GM12878 (cell line): ENCODE measurements around the gene OTUD3. TPM values are rescaled to one million over a fixed set of nuclear protein-coding genes. Genes with fewer than 3 reads are reported as not detected.

Experiments
- ATAC-seq: fragments of 200-7000 bp; cut with Tn5 transposase; 3 replicates; pipeline ENCODE4 v1.9.1; 2020; ENCODE audit warnings: mild to moderate bottlenecking, moderate library complexity
- BruUV-seq: library from RNA; stranded (reverse); fragments of 400-500 nt; replicated peaks from 2 replicates; lab custom pipeline; 2021; lab: Mats Ljungman, UMichigan
- CTCF ChIA-PET: fragments of 300-600 bp; sonication (Branson Sonifier 250); formaldehyde crosslinking; extraction: SDS; loops from one replicate; lab custom pipeline; 2021; ENCODE audit warnings: inconsistent platforms; lab: Yijun Ruan, JAX
- POLR2A ChIA-PET: fragments of 350-600 bp; formaldehyde crosslinking; extraction: SDS; loops from one replicate; lab custom pipeline; 2021; ENCODE audit warnings: inconsistent platforms; lab: Charles Lee
- RAD21 ChIA-PET: fragments of 300-600 bp; sonication (Branson Sonifier 250); formaldehyde crosslinking; loops from one replicate; lab custom pipeline; 2023; ENCODE audit warnings: antibody characterized with exemption; ENCODE audit not compliant: unreplicated experiment; lab: Charles Lee
- SMC1A ChIA-PET: fragments of 300-600 bp; sonication (Branson Sonifier 250); formaldehyde crosslinking; loops from one replicate; lab custom pipeline; 2023; ENCODE audit not compliant: unreplicated experiment, uncharacterized antibody; lab: Charles Lee
- DNase-seq: peaks from one replicate; pipeline ENCODE4 v3.0.0-alpha.2; 2011; ENCODE audit warnings: low read depth, low spot score
- FAIRE-seq: peaks from 3 replicates; lab custom pipeline; 2011; peaks lifted over from hg19 to GRCh38; lab: Jason Lieb, UNC
- H2AFZ ChIP-seq: 2 replicates; pipeline ENCODE4 v1.6.0; 2011; ENCODE audit warnings: low read depth, low read length, control low read depth; ENCODE audit not compliant: control insufficient read depth
- H3K27ac ChIP-seq: 2 replicates; pipeline ENCODE4 v1.5.1; 2011; ENCODE audit warnings: control low read depth; ENCODE audit not compliant: control insufficient read depth, insufficient read depth
- H3K27me3 ChIP-seq, 2 experiments: replicated peaks in 1 of 2; 2 replicates each; pipeline versions ENCODE4 v1.6.0 to v1.6.1; 2011; ENCODE audit warnings: low read length in 1 of 2; ENCODE audit not compliant: control insufficient read depth in 2 of 2, insufficient read depth in 2 of 2
- H3K36me3 ChIP-seq, 2 experiments: 2 replicates each; pipeline ENCODE4 v1.5.1; 2011; ENCODE audit warnings: low read length in 1 of 2; ENCODE audit not compliant: control insufficient read depth in 2 of 2, insufficient read depth in 2 of 2
- H3K4me1 ChIP-seq: 2 replicates; pipeline ENCODE4 v1.6.1; 2011; ENCODE audit warnings: mild to moderate bottlenecking, low read length, moderate library complexity, mixed read lengths; ENCODE audit not compliant: control insufficient read depth, insufficient read depth
- H3K4me2 ChIP-seq: 2 replicates; pipeline ENCODE4 v1.6.0; 2011; ENCODE audit warnings: control low read depth; ENCODE audit not compliant: control insufficient read depth, insufficient read depth
- H3K4me3 ChIP-seq: fragments of 200-600 bp; sonication (generic); 2 replicates; pipeline ENCODE4 v1.5.1; 2016
- H3K79me2 ChIP-seq: 2 replicates; pipeline ENCODE4 v1.6.0; 2011; ENCODE audit warnings: low read length; ENCODE audit not compliant: control insufficient read depth, insufficient read depth
- H3K9ac ChIP-seq: 2 replicates; pipeline ENCODE4 v1.8.0; 2011; ENCODE audit warnings: low read length, control low read depth, mixed read lengths; ENCODE audit not compliant: control insufficient read depth, insufficient read depth
- H3K9me3 ChIP-seq: replicated peaks from 3 replicates; pipeline ENCODE4 v1.5.1; 2011; ENCODE audit warnings: mild to moderate bottlenecking, low read length; ENCODE audit not compliant: control insufficient read depth, insufficient read depth
- H4K20me1 ChIP-seq: 2 replicates; pipeline ENCODE4 v1.6.0; 2011; ENCODE audit not compliant: control insufficient read depth, insufficient read depth
- CEBPB ChIP-seq, 2 experiments: fragments of 150-350 bp in 1 of 2; IDR thresholded peaks; 2 replicates each; pipeline ENCODE4 v1.6.1; 2012 to 2014; ENCODE audit warnings: low read depth in 2 of 2, low read length in 2 of 2, borderline replicate concordance in 1 of 2, inconsistent platforms in 1 of 2
- CHD2 ChIP-seq: IDR thresholded peaks from 2 replicates; pipeline ENCODE4 v1.6.1; 2011; ENCODE audit warnings: low read depth, low read length, improper control_type of control experiment, borderline replicate concordance
- EED ChIP-seq: sonication (generic); IDR thresholded peaks from 2 replicates; pipeline ENCODE4 v1.6.1; 2016; ENCODE audit warnings: antibody characterized with exemption, low read depth
- FOXM1 ChIP-seq: IDR thresholded peaks from 2 replicates; pipeline ENCODE4 v1.6.1; 2012; ENCODE audit warnings: low read depth, mild to moderate bottlenecking, inconsistent platforms, low read length, moderate library complexity
- MTA2 ChIP-seq: fragments of 450-650 bp; IDR thresholded peaks from 2 replicates; pipeline ENCODE4 v1.6.1; 2016; ENCODE audit warnings: low read depth, mild to moderate bottlenecking, moderate library complexity
- NFXL1 ChIP-seq: fragments of 450-650 bp; IDR thresholded peaks from 2 replicates; pipeline ENCODE4 v1.6.1; 2017; ENCODE audit warnings: antibody characterized with exemption, mild to moderate bottlenecking, borderline replicate concordance
- PAX5 ChIP-seq: IDR thresholded peaks from 2 replicates; pipeline ENCODE4 v1.6.1; 2011; ENCODE audit warnings: low read depth, low read length, borderline replicate concordance
- SUZ12 ChIP-seq: fragments of 200-600 bp; sonication (generic); IDR thresholded peaks from one replicate; pipeline ENCODE4 v1.6.1; 2018; ENCODE audit warnings: antibody characterized with exemption, mild to moderate bottlenecking; ENCODE audit not compliant: unreplicated experiment
- TBL1XR1 ChIP-seq: IDR thresholded peaks from 2 replicates; pipeline ENCODE4 v1.6.1; 2012; ENCODE audit warnings: low read depth, low read length, improper control_type of control experiment
- WGBS: methylation state at CpG from one replicate; pipeline ENCODE4 v1.1.6; 2016; ENCODE audit warnings: low lambda C conversion rate; ENCODE audit not compliant: insufficient replicate concordance, insufficient coverage; ENCODE audit errors: missing lambda C conversion rate; 5-methylcytosine and 5-hydroxymethylcytosine counted together
- in situ Hi-C: fragments of 300-500 bp; cut with MboI; formaldehyde crosslinking; loops from 9 replicates; pipeline ENCODE4 v1.14.3; 2018; ENCODE audit warnings: mixed read lengths
- intact Hi-C: fragments of 100-400 bp; cut with micrococcal nuclease; formaldehyde crosslinking; loops from one replicate; pipeline ENCODE4 v1.14.2; 2022; ENCODE audit not compliant: unreplicated experiment
- polyA plus RNA-seq, 11 experiments: library from polyadenylated mRNA; depleted of rRNA in 4 of 11; unstranded in 6 of 11; stranded (reverse) in 5 of 11; fragments of >200 nt; fragmentation: Nextera tagmentation in 4 of 11; fragmentation: Illumina TruSeq in 1 of 11; extraction: Ambion mirVana in 4 of 11; extraction: Trizol in 1 of 11; gene quantifications; 1 replicate in 1 of 11; 2 replicates in 10 of 11; pipeline versions ENCODE4 v1.2.1 to v1.2.3, GENCODE V29; 2011 to 2016; ENCODE audit warnings: inconsistent platforms in 2 of 11, missing spikeins in 2 of 11, low read depth in 1 of 11
- total RNA-seq, 4 experiments: library from RNA; depleted of rRNA in 3 of 4; stranded (reverse); fragments of >200 nt in 3 of 4; fragmentation: Illumina TruSeq in 1 of 4; extraction: Trizol in 1 of 4; gene quantifications; 2 replicates each; pipeline versions ENCODE4 v1.2.1 to v1.2.3, GENCODE V29; 2013 to 2021
- TF ChIP-seq, protein P1 (sequence below), 3 experiments: IDR thresholded peaks in 2 of 3; conservative IDR thresholded peaks in 1 of 3; 2 replicates each; pipeline ENCODE4 v1.5.1; 2011; ENCODE audit warnings: low read depth in 3 of 3, low read length in 3 of 3, mild to moderate bottlenecking in 3 of 3, control low read depth in 2 of 3, moderate library complexity in 2 of 3, inconsistent platforms in 1 of 3, mixed read lengths in 1 of 3; ENCODE audit not compliant: control insufficient read depth in 2 of 3, insufficient read depth in 1 of 3; ENCODE audit errors: extremely low read depth in 1 of 3
- TF ChIP-seq, protein P2 (sequence below): fragments of 150-350 bp; IDR thresholded peaks from 2 replicates; pipeline ENCODE4 v1.6.1; 2014; ENCODE audit warnings: mild to moderate bottlenecking, low read depth, low read length
- TF ChIP-seq, protein P3 (sequence below): fragments of 450-650 bp; IDR thresholded peaks from 2 replicates; pipeline ENCODE4 v1.6.1; 2016; ENCODE audit warnings: mild to moderate bottlenecking
- TF ChIP-seq, protein P4 (sequence below): IDR thresholded peaks from 2 replicates; pipeline ENCODE4 v1.6.1; 2011; ENCODE audit warnings: mild to moderate bottlenecking, low read depth, low read length, moderate library complexity; ENCODE audit not compliant: insufficient replicate concordance
- TF ChIP-seq, protein P5 (sequence below): IDR thresholded peaks from 2 replicates; pipeline ENCODE4 v1.6.1; 2012; ENCODE audit warnings: low read depth, low read length, improper control_type of control experiment

The OTUD3 gene
- total and polyA plus RNA-seq, 10 of the 15 experiments (the other 5 are each of a cell fraction or from before 2014, with no cell fraction given), result 0.77 to 8.9 (median 4.8) TPM

DNA sequence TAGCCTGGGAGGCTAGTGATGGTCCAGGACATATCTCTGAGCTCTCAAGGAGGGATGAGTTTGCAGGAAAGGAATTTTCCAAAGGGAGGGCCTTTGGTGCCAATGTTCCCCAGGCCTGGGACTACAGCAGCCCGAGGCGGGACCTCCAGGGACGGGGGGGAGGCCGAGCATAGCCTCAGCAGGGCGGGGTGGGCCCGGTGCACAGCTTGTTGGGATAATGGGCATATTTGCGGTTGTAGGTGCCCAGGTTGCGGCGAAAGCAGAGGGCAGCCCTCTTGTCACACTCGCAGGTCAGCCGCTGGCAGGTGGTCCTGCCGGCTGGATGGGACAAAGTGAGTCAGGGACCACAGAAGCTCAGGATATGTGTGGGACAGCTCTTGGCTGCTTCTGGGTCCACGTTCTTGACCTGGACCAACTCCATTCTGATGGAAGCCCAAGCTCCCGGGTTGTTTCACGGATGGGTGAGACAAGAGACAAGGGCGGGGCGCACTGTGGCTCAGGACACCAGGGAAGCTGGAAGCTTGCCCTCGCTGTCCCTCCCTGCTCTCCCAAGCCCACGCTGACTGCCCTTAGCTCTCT lies 38.0 kb downstream of the OTUD3 start (continued):
- TF ChIP-seq, protein P1, sequence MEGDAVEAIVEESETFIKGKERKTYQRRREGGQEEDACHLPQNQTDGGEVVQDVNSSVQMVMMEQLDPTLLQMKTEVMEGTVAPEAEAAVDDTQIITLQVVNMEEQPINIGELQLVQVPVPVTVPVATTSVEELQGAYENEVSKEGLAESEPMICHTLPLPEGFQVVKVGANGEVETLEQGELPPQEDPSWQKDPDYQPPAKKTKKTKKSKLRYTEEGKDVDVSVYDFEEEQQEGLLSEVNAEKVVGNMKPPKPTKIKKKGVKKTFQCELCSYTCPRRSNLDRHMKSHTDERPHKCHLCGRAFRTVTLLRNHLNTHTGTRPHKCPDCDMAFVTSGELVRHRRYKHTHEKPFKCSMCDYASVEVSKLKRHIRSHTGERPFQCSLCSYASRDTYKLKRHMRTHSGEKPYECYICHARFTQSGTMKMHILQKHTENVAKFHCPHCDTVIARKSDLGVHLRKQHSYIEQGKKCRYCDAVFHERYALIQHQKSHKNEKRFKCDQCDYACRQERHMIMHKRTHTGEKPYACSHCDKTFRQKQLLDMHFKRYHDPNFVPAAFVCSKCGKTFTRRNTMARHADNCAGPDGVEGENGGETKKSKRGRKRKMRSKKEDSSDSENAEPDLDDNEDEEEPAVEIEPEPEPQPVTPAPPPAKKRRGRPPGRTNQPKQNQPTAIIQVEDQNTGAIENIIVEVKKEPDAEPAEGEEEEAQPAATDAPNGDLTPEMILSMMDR (IDR thresholded peaks at IDR 0.05 in 2 of 3, conservative IDR thresholded peaks at IDR 0.05 in 1 of 3; ENCODE audit: control insufficient read depth in 2 of 3, extremely low read depth in 1 of 3, insufficient read depth in 1 of 3, low read depth in 3 of 3, low read length in 3 of 3), result no peak
- TF ChIP-seq CEBPB (IDR thresholded peaks at IDR 0.05; ENCODE audit: borderline replicate concordance in 1 of 2, low read depth in 2 of 2, low read length in 2 of 2) (no peak), TBL1XR1 (no peak), PAX5 (no peak)

DNA sequence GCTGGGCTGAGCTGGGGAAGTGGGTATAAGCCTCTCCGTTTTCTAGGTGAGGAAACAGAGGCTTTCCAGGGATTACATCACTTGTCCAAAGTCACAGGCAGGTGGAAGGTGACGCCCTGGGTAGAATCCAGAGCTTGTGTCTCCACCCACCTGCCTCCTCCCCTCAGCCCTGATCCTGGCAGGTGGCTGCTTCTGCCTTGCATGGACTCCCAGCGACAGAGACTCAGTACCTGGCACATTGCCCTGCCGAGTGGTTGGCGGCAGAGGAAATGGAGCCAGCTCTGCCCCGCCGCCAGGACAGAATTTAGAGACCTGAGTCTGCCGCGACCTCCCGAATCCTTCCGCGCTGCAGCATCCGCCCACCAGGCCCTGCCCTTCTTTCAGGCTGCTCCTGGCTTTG lies 39.1 kb downstream of the OTUD3 start:
- BruUV-seq, result no TSS peak
- TF ChIP-seq NFXL1, result no peak
- no peak for TF ChIP-seq CHD2
- TF ChIP-seq FOXM1, result no peak
- TF ChIP-seq, protein P2, sequence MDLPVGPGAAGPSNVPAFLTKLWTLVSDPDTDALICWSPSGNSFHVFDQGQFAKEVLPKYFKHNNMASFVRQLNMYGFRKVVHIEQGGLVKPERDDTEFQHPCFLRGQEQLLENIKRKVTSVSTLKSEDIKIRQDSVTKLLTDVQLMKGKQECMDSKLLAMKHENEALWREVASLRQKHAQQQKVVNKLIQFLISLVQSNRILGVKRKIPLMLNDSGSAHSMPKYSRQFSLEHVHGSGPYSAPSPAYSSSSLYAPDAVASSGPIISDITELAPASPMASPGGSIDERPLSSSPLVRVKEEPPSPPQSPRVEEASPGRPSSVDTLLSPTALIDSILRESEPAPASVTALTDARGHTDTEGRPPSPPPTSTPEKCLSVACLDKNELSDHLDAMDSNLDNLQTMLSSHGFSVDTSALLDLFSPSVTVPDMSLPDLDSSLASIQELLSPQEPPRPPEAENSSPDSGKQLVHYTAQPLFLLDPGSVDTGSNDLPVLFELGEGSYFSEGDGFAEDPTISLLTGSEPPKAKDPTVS, result no peak
- no peak for TF ChIP-seq MTA2
- TF ChIP-seq, protein P3, sequence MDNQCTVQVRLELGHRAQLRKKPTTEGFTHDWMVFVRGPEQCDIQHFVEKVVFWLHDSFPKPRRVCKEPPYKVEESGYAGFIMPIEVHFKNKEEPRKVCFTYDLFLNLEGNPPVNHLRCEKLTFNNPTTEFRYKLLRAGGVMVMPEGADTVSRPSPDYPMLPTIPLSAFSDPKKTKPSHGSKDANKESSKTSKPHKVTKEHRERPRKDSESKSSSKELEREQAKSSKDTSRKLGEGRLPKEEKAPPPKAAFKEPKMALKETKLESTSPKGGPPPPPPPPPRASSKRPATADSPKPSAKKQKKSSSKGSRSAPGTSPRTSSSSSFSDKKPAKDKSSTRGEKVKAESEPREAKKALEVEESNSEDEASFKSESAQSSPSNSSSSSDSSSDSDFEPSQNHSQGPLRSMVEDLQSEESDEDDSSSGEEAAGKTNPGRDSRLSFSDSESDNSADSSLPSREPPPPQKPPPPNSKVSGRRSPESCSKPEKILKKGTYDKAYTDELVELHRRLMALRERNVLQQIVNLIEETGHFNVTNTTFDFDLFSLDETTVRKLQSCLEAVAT, result no peak
- TF ChIP-seq EED, result no peak
- TF ChIP-seq PAX5, result no peak
- TF ChIP-seq SUZ12, result no peak
- TF ChIP-seq, protein P4, sequence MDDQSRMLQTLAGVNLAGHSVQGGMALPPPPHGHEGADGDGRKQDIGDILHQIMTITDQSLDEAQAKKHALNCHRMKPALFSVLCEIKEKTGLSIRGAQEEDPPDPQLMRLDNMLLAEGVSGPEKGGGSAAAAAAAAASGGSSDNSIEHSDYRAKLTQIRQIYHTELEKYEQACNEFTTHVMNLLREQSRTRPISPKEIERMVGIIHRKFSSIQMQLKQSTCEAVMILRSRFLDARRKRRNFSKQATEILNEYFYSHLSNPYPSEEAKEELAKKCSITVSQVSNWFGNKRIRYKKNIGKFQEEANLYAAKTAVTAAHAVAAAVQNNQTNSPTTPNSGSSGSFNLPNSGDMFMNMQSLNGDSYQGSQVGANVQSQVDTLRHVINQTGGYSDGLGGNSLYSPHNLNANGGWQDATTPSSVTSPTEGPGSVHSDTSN, result no peak
- TF ChIP-seq, protein P5, sequence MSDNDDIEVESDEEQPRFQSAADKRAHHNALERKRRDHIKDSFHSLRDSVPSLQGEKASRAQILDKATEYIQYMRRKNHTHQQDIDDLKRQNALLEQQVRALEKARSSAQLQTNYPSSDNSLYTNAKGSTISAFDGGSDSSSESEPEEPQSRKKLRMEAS, result no peak
- intact Hi-C loops, result no loop called here
- no peaks in the 10 kb centered on the region for H3K9me3 ChIP-seq
- no peaks in the 10 kb centered on the region for H3K27me3 ChIP-seq
- no peaks in the 10 kb centered on the region for H3K4me1 ChIP-seq
- H3K27ac ChIP-seq, result no peak overlapping the region
- H3K9ac ChIP-seq, result no peak overlapping the region
- no peak overlapping the region for H3K4me3 ChIP-seq
- 72% methylated on average over 13 of the region's 13 CpGs for WGBS
- H4K20me1 ChIP-seq, result no peaks in the 10 kb centered on the region
- DNase-seq (no peak), ATAC-seq (no peak), FAIRE-seq (no peak)
- ChIA-PET POLR2A (no interaction called here), SMC1A (interaction anchor here (0.7 to 8.2 kb wide), 4 partner anchors 169 to 572 kb away, joined by 3 to 41 read pairs (median 3); no protein-coding TSS in a partner anchor), RAD21 (interaction anchor here (1.2 kb wide), 1 partner anchor 144 kb away, joined by 3 read pairs; no protein-coding TSS in a partner anchor), CTCF (interaction anchor here (1.1 to 6.1 kb wide), 3 partner anchors 12 to 274 kb away, joined by 3 to 52 read pairs (median 23); no protein-coding TSS in a partner anchor)
- no peaks in the 10 kb centered on the region for H3K36me3 ChIP-seq
- in situ Hi-C loops, result no loop called here
- no peak overlapping the region for H2AFZ ChIP-seq
- no peak overlapping the region for H3K4me2 ChIP-seq
- H3K79me2 ChIP-seq, result no peaks in the 10 kb centered on the region
